GM23248 (cell line): ENCODE data around the gene SCN4A.

Source experiments
- EZH2 ChIP-seq: fragments of 200-600 bp; sonication (generic); IDR thresholded peaks from 2 replicates; pipeline ENCODE4 v1.6.1; 2018; ENCODE audit warnings: antibody characterized with exemption, mild to moderate bottlenecking; ENCODE audit not compliant: insufficient read depth, poor library complexity, severe bottlenecking
- EZH2phosphoT487 ChIP-seq: fragments of 200-600 bp; sonication (generic); IDR thresholded peaks from 2 replicates; pipeline ENCODE4 v1.6.1; 2018; ENCODE audit warnings: antibody characterized with exemption, moderate library complexity, mild to moderate bottlenecking, low read depth; ENCODE audit not compliant: insufficient read depth

GRCh38 chr17:63985387-63986140 is 12.8 kb upstream of the SCN4A start:
- TF ChIP-seq EZH2phosphoT487: no peak
- TF ChIP-seq EZH2: no peak
